Activated T-helper 2 cell treated with anti-CD3 and anti-CD28 coated beads, Interferon-gamma antibody, Interleukin-2, Interleukin-4, amounts not matched to agents 10 μg/mL and 5 μg/mL and 100 μg/mL, durations not matched to agents 14 hours and 24 hours and 36 hours (primary cell): Measurements from ENCODE around the gene SULT1A1. TPM values are rescaled to one million over a fixed set of nuclear protein-coding genes. Genes with fewer than 3 reads are reported as not detected.
"Not testable (repeated sequence)": the region's sequence is repeated elsewhere in the genome, so short reads cannot be mapped to it uniquely, and the experiment has no call there.

ENCODE experiments used
- DNase-seq: peaks from one replicate; pipeline ENCODE4 v3.0.0; 2021; ENCODE audit warnings: low spot score
- H3K27ac Mint-ChIP-seq: one replicate; pipeline ENCODE4 v1.8.0; 2021; ENCODE audit warnings: mixed read lengths
- H3K27me3 Mint-ChIP-seq: one replicate; pipeline ENCODE4 v1.8.0; 2021; ENCODE audit warnings: low read depth, mixed read lengths
- H3K36me3 Mint-ChIP-seq: one replicate; pipeline ENCODE4 v1.8.0; 2021; ENCODE audit warnings: low read depth, mixed read lengths
- H3K4me1 Mint-ChIP-seq: one replicate; pipeline ENCODE4 v1.8.0; 2021; ENCODE audit warnings: low read depth, mixed read lengths
- H3K4me3 Mint-ChIP-seq: one replicate; pipeline ENCODE4 v1.8.0; 2021; ENCODE audit warnings: low read depth, mild to moderate bottlenecking, moderate library complexity, mixed read lengths
- H3K9me3 Mint-ChIP-seq: one replicate; pipeline ENCODE4 v1.8.0; 2021; ENCODE audit warnings: mixed read lengths
- intact Hi-C: fragments of 100-400 bp; cut with micrococcal nuclease; formaldehyde crosslinking; loops from one replicate; pipeline ENCODE4 v1.15.1; 2023
- total RNA-seq: library from RNA; stranded (reverse); gene quantifications from 2 replicates; pipeline ENCODE4 v1.2.3, GENCODE V29; 2022

Gene SULT1A1
- total RNA-seq, 1 donor from 2014 or later, result 9.9 TPM

- intact Hi-C loops, result no loop called here
- DNase-seq, result no peak
- H3K27me3 Mint-ChIP-seq, result no peaks in the 10 kb centered on the region
- H3K4me1 Mint-ChIP-seq, result no peaks in the 10 kb centered on the region
- no peak overlapping the region for H3K27ac Mint-ChIP-seq
- no peak overlapping the region for H3K4me3 Mint-ChIP-seq
- no peaks in the 10 kb centered on the region for H3K9me3 Mint-ChIP-seq
- no peaks in the 10 kb centered on the region for H3K36me3 Mint-ChIP-seq
Measured at GRCh38 chr16:28604186-28604565, 5.7 kb downstream of the SULT1A1 start.

DNA sequence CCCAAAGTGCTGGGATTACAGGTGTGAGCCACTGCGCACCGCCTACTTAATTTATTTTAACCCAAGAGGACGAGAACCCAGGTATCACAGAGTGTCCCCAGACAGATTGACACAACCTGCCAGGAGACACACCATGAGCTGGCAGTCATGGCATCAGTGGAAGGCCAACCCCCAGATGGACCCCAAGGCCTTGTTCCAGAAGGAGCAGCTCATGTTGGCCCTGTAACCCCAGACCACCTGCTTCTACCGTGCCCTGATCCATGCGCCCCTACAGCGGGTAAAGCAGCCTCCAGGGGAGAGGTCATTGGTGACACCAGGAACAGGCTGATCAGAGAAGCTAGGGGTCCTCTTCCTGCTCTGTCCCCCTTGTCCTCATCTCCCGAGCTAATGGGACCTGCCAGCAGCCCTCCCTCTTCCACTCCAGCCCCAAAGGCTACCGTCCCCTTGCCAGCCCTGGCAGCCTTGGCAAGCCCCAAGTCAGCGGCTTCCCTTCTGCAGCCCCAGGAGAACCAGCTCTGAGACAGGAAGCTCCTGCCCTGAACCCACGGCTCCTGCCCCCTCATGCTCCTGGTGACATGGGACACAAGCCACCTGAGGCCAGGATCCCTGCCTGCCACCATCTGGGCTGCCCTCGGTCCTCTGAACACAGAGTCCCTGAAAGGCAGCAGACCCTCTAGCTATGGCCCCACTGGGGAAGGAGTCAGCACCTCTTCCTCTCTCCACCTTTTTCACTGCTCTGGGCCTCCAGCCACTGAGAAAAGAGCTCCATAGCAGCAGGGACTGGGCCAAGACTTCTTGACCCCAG is 6.3 kb downstream of the SULT1A1 start:
- Mint-ChIP-seq H3K9me3 (no peaks in the 10 kb centered on the region), H3K36me3 (no peaks in the 10 kb centered on the region), H3K4me1 (no peaks in the 10 kb centered on the region), H3K4me3 (no peak overlapping the region), H3K27me3 (no peaks in the 10 kb centered on the region), H3K27ac (no peak overlapping the region)
- no peak for DNase-seq
- intact Hi-C loops, result no loop called here

DNA sequence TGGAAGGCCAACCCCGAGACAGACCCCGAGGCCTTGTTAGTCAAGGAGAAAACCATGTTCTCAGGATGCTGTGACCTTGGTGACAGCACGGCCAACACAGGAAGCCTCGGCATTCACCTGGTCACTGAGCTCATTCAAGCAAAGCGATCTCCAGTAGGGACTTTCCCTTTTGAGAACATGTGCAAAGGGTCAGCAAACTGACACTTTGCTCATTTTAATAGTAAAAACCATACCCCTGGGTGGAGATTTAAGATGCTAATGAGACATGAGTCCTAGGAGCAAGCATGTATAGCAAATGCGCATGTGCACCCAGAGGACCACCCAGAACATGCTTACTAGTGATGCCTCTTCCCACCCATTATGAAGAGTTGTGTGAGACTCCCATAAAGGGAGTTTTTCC is 7.3 kb downstream of the SULT1A1 start:
- Mint-ChIP-seq H3K9me3 (no peaks in the 10 kb centered on the region), H3K27ac (no peak overlapping the region), H3K27me3 (no peaks in the 10 kb centered on the region), H3K4me1 (no peaks in the 10 kb centered on the region), H3K4me3 (no peak overlapping the region), H3K36me3 (no peaks in the 10 kb centered on the region)
- intact Hi-C loops, result no loop called here
- DNase-seq, result no peak

GRCh38 chr16:28602062-28602461 is 7.8 kb downstream of the SULT1A1 start:
- H3K4me3 Mint-ChIP-seq, H3K9me3 Mint-ChIP-seq, DNase-seq, H3K36me3 Mint-ChIP-seq, H3K27me3 Mint-ChIP-seq, intact Hi-C loops, H3K4me1 Mint-ChIP-seq, H3K27ac Mint-ChIP-seq: not testable (repeated sequence)

DNA sequence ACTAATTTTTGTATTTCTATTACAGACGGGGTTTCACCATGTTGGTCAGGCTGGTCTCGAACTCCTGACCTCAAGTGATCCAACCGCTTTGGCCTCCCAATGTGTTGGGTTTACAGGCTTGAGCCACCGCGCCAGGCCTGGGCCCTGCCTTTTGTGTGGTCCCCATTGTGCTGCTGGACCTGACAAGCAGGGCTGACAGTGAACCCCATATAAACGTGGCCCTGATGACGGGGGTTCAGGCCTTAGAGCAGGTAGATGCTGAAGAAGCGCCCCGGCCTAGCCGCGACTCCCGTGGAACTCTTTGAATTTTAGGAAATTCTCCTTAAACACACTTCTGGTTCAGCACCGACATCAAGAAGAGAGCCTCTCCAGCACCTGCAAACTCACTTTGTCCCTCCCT is 8.3 kb downstream of the SULT1A1 start:
- intact Hi-C loops, H3K36me3 Mint-ChIP-seq, H3K27ac Mint-ChIP-seq, H3K4me3 Mint-ChIP-seq, H3K27me3 Mint-ChIP-seq, DNase-seq, H3K4me1 Mint-ChIP-seq, H3K9me3 Mint-ChIP-seq: not testable (repeated sequence)

DNA sequence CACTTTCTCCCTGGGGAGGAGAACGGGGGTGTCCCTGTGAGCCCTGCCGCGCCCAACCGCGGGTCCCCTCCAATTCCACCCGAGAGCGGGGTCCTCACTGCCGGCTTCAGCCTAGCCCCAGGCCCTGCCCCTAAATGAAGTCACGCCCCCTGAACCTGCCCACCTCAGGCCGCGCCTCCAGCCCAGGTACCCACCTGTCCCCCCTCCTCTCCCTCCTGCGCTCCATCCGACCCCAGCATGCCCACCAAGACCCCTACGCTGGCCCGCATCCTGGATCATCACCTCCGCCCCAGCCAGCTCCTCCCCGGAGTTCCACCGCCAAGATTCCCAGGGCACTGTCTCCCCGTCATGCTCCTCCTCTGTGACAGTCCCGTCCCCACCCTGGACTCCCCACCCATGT is 8.9 kb downstream of the SULT1A1 start:
- H3K9me3 Mint-ChIP-seq, H3K4me3 Mint-ChIP-seq, H3K4me1 Mint-ChIP-seq, DNase-seq, H3K27me3 Mint-ChIP-seq, intact Hi-C loops, H3K27ac Mint-ChIP-seq, H3K36me3 Mint-ChIP-seq: not testable (repeated sequence)

GRCh38 chr16:28599377-28600285 is 10.2 kb downstream of the SULT1A1 start:
- H3K27ac Mint-ChIP-seq, H3K9me3 Mint-ChIP-seq, H3K36me3 Mint-ChIP-seq, H3K4me1 Mint-ChIP-seq, H3K4me3 Mint-ChIP-seq, intact Hi-C loops, DNase-seq, H3K27me3 Mint-ChIP-seq: not testable (repeated sequence)

GRCh38 chr16:28597692-28598261 is 12.1 kb downstream of the SULT1A1 start:
- Mint-ChIP-seq H3K27ac (no peak overlapping the region), H3K4me1 (no peaks in the 10 kb centered on the region), H3K27me3 (no peaks in the 10 kb centered on the region), H3K36me3 (no peaks in the 10 kb centered on the region), H3K4me3 (no peak overlapping the region), H3K9me3 (no peaks in the 10 kb centered on the region)
- intact Hi-C loops, result no loop called here
- no peak for DNase-seq

DNA sequence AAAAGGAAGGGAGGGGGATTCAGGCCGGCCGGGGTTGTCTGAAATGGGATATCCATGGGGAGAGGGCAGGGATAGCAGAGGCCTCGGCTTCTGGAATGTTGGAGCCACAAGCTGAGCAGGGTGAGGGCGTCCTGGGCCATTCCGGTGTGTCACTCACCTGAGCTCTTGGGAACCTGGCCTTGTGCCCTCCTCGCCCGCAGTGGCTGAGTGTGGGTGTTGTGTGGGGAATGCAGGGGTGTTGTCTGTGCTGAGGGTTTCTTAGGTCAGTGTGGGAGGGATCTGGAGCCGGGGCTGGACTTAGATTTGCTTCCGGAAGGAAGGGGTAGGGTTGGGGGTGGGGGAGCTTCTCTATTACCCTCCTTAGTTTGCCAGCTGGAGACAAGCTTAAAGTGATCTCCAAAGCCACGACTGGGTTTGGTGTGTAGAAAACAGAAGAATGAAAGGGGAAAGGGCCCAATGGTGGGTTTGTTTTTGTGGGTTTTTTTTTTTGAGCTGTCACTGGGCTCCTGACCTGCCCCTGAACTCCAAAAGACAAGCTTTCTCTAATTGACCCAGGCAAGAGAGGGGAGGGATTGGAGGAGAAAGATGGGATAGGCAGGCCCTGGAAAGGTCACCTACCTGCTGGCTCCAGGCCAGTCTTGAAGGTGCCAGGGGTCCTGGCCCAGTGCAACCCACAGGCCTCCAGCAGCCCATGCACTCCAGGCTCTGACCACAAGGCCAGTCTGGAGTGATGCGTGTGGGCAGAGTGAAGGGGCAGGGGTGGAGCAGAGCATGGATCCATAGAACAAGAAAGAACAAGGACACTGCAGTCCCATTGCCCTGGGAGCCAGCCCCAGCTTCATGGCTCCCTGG is 12.8 kb downstream of the SULT1A1 start, which contains the start of gene SULT1A2:
TSS of gene SULT1A2 (minus strand) at position 211 of the 852 bp plus-strand sequence. CDS start 1,120 bp downstream, outside the sequence.
- Mint-ChIP-seq H3K27me3 (no peaks in the 10 kb centered on the region), H3K36me3 (peaks cover 1% of the 10 kb centered on the region), H3K9me3 (no peaks in the 10 kb centered on the region), H3K4me1 (no peaks in the 10 kb centered on the region), H3K27ac (no peak within 1 kb of the TSS), H3K4me3 (no peak within 1 kb of the TSS)
- no peak for DNase-seq
- intact Hi-C loops, result no loop called here

GRCh38 chr16:28596115-28596630 is 13.7 kb downstream of the SULT1A1 start:
- no peak for DNase-seq
- Mint-ChIP-seq H3K27ac (no peak overlapping the region), H3K4me1 (no peaks in the 10 kb centered on the region), H3K27me3 (no peaks in the 10 kb centered on the region), H3K9me3 (no peaks in the 10 kb centered on the region), H3K4me3 (no peak overlapping the region), H3K36me3 (peaks cover 10% of the 10 kb centered on the region)
- intact Hi-C loops, result no loop called here

DNA sequence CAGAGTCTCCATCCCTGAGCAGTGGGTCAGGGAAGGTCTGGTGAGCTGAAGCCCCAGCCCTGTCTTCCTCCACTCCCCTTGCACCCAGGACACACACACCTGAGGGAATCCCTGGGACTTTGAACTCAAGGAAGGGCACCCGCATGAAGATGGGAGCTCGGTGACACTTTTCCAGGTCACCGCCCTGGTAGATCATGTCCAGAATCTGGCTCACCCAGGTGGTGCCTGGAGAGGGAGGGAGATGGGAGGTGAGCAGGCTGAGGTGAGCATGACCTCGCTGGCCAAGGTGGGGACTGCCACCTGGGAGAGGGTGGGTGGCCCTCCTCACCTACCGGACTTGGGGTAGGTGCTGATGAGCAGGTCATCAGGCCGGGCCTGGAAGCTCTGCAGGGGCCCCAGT is 14.4 kb downstream of the SULT1A1 start:
- intact Hi-C loops, H3K27me3 Mint-ChIP-seq, H3K9me3 Mint-ChIP-seq, H3K4me1 Mint-ChIP-seq, H3K27ac Mint-ChIP-seq, H3K4me3 Mint-ChIP-seq, DNase-seq: not testable (repeated sequence)
- H3K36me3 Mint-ChIP-seq, result peaks cover 14% of the 10 kb centered on the region

- no peak for DNase-seq
- no peaks in the 10 kb centered on the region for H3K27me3 Mint-ChIP-seq
- peaks cover 26% of the 10 kb centered on the region for H3K36me3 Mint-ChIP-seq
- intact Hi-C loops, result no loop called here
- H3K9me3 Mint-ChIP-seq, result no peaks in the 10 kb centered on the region
- H3K4me1 Mint-ChIP-seq, result no peaks in the 10 kb centered on the region
- H3K4me3 Mint-ChIP-seq, result no peak overlapping the region
- H3K27ac Mint-ChIP-seq, result no peak overlapping the region
Measured at GRCh38 chr16:28592979-28593553, 16.8 kb downstream of the SULT1A1 start.
